ENCODE data around the gene FARP1.

FARP1 gene

DNA sequence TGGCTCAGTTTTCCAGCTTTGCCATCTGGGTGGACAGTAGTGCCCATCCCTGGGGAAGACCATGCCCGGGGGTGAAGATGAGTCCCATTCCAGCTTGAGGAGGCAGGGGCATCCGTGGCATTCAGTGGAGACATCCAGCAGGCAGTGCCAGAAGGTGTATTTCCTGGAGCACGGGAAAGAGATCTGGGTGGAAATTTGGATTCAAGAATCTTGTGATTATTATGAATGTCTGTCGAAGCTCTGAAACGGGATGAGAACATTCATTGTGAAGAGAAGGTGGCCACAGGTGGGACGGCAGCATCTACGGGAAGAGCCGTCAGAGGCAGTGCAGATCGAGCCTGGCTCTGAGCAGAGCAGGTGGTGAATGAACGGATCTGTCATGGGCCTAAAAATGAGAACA lies 201.5 kb downstream of the FARP1 start:
- CTCF ChIA-PET = no interaction called here

DNA sequence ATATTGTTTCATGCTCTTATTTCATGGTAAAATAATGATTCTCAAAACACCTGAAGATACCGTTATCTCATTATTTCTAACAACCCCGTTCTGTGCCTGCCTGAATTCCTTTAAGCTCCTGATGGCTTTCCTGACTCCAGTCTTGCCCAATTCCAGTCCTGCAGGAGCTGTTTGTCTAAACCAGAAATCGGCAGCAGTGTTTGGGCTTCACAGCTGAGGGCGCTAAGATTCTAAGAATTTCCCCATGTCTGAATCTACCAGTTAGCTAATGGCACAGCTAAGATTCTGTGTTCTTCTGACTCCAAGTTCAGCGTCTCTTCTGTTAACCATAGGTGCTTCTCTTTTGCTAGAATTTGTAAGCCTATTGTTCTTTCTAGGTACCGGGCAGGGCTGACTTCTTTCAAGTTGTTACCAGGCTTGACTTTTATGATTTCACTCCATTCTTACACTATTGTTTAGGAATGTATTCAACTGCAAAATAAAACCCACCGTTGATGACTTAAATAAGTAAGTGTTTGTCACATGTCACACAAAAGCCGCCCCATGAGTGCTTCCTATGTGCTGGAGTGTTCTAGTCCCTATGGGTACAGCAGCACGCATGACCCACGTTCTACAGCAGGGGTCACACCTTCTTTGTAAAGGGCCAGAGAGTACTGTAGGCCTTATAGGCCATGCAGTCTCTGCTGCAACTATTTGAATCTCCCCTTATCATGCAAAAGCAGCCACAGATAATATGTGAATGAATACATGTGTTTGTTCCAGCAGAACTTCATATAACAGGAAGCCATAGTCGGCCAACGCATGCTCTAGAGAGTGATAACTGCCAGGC lies 202.4 kb downstream of the FARP1 start:
- TF ChIP-seq, protein P1, sequence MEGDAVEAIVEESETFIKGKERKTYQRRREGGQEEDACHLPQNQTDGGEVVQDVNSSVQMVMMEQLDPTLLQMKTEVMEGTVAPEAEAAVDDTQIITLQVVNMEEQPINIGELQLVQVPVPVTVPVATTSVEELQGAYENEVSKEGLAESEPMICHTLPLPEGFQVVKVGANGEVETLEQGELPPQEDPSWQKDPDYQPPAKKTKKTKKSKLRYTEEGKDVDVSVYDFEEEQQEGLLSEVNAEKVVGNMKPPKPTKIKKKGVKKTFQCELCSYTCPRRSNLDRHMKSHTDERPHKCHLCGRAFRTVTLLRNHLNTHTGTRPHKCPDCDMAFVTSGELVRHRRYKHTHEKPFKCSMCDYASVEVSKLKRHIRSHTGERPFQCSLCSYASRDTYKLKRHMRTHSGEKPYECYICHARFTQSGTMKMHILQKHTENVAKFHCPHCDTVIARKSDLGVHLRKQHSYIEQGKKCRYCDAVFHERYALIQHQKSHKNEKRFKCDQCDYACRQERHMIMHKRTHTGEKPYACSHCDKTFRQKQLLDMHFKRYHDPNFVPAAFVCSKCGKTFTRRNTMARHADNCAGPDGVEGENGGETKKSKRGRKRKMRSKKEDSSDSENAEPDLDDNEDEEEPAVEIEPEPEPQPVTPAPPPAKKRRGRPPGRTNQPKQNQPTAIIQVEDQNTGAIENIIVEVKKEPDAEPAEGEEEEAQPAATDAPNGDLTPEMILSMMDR (conservative IDR thresholded peaks at IDR 0.05; ENCODE audit: low read depth) = no peak
- ChIA-PET CTCF (no interaction called here), POLR2A (ENCODE audit: low non-redundant PET) (no interaction called here)
- H3K27ac ChIP-seq = no peak overlapping the region
- no peak for DNase-seq (ENCODE audit: low spot score)

More for the DNA sequence above, 201.5 kb downstream of the FARP1 start:
- TF ChIP-seq, protein P1 (conservative IDR thresholded peaks at IDR 0.05; ENCODE audit: low read depth) = no peak
- H3K27ac ChIP-seq = no peak overlapping the region
- POLR2A ChIA-PET (ENCODE audit: low non-redundant PET) = no interaction called here
- no peak for DNase-seq (ENCODE audit: low spot score)

DNA sequence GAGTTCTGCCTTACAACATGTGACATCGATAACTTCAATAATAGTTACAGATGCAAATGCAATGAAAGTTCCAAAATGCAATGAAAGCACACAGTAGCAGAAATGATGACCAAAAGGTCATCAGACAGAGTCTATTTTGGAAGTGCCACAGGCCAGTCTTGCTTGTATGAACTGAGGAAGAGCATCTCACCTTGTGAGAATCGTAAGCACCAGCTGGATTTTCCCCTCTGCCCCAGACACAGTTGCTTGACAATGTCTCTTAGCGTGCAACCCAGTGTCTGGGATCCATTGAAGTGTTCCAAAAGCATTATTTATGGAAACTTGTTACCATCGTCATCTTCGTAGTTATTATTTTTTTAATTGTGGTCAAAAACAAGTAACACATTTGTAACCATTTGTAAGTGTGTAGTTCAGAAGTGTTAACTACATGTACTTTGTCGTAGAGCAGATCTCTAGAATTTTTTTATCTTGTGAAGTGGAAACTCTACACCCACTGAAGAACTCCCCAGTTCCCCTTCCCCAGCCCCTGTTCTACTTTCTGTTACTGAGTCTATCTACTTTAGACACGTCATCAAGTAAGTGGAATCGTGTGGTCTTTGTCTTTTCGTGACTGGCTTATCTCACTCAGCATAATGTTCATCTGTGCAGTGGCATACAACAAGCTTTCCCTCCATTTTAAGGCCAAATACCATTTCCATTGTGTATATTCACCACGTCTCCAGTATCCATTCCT lies 204.2 kb downstream of the FARP1 start:
- TF ChIP-seq, protein P1 (conservative IDR thresholded peaks at IDR 0.05; ENCODE audit: low read depth) = no peak
- DNase-seq (ENCODE audit: low spot score) = no peak
- no peak overlapping the region for H3K27ac ChIP-seq
- POLR2A ChIA-PET (ENCODE audit: low non-redundant PET) = no interaction called here
- CTCF ChIA-PET = interaction anchor here (0.5 kb wide), 1 partner anchor 21 kb away, joined by 3 read pairs; no protein-coding TSS in a partner anchor

DNA sequence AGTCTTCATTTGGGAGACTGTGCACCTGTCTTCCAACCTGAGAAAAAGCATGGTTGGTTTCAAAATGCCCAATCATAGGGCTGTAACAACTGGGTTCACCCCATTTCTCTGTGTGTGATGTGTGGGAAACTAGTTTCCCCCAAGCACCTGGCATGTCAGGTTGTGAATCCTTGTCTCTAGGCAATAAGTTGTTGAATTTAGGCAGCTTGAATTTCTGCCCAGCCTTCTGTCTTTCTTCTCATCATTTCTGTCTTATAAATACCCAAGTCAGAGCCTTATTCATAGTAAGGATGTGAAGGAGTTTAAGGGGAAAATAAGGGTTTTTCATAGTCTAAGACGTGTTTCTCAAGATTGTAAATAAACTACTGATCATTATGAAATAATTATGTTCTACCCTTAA lies 204.9 kb downstream of the FARP1 start:
- TF ChIP-seq, protein P1 (conservative IDR thresholded peaks at IDR 0.05; ENCODE audit: low read depth) = no peak
- DNase-seq (ENCODE audit: low spot score) = no peak
- no peak overlapping the region for H3K27ac ChIP-seq
- ChIA-PET CTCF (interaction anchor here (0.5 kb wide), 1 partner anchor 22 kb away, joined by 3 read pairs; no protein-coding TSS in a partner anchor), POLR2A (ENCODE audit: low non-redundant PET) (no interaction called here)

DNA sequence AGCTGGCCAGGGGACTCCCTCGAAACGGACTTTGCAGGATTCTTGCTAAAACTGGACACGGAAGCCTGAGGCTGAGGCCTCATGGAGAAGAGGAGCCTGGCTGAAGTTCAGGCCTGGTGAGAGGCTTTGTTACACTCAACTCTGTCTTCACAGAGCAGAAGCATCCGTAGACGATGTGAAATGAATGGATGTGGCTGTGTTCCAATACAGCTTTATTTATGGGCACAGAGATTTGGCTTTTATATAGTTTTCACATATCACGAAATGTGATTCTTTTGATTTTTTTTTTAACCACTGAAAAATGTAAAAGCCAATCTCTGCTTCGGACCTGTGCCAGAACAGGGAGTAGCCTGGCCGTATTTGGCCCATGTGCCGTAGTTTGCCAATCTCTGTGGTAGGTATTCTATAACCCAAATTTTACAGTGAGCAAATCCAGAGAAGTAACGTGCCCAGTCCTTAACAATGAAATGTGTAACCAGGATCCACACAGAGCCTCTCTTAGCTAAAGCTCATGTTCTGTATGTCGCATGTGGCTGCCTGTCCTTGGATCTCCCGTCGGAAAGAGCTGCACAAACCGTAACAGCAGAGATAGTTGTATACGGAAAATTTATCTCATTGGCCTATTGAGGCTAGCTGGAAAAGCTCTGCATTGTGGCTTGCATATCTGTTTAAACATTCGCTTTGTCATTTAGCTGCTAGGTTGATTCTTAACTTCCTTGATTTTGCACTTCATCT lies 205.7 kb downstream of the FARP1 start:
- CTCF ChIA-PET = no interaction called here
- TF ChIP-seq, protein P1 (conservative IDR thresholded peaks at IDR 0.05; ENCODE audit: low read depth) = no peak
- no peak for DNase-seq (ENCODE audit: low spot score)
- H3K27ac ChIP-seq = no peak overlapping the region
- POLR2A ChIA-PET (ENCODE audit: low non-redundant PET) = no interaction called here

DNA sequence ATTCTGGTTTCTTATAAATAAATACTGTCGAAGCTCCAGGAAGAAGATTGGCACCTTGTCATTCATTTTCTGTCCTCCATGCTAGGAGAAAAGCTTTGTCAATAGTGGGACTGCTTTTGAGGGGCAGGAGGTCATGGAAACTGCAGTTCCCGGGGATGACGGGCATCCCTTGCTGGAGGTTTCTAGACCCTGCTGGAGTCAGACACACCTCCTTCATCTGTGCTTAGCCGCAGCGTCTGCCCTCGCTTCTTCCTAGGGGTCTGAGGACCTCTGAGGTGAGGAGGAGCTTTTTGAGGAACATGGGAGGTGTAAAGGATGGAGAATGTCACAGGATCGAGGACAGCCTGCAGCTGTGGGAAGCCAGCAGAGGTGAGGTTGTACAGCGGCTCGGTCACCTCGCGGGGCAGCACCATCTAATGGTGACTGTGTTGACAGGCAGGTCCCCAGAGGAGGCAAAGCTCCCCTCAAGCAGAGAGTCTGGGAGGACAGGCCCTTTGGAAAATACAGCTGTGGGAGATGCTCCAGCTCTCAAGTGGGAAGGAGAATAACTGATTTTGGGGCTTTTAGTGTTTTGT lies 206.9 kb downstream of the FARP1 start:
- ChIA-PET CTCF (interaction anchor here (0.7 kb wide), 1 partner anchor 15 kb away, joined by 3 read pairs; no protein-coding TSS in a partner anchor), POLR2A (ENCODE audit: low non-redundant PET) (no interaction called here)
- TF ChIP-seq, protein P1 (conservative IDR thresholded peaks at IDR 0.05; ENCODE audit: low read depth) = no peak
- no peak overlapping the region for H3K27ac ChIP-seq
- no peak for DNase-seq (ENCODE audit: low spot score)
